CD4-positive, alpha-beta T cell treated with Interleukin-21 for 1 hour (primary cell): ENCODE results near the gene LCP1.

Experiments
- DNase-seq: peaks from one replicate; pipeline ENCODE4 v3.0.0-alpha.2; 2020

LCP1 gene

GRCh38 chr13:46094478-46094877 lies 87.5 kb downstream of the LCP1 start:
- no peak for DNase-seq

DNA sequence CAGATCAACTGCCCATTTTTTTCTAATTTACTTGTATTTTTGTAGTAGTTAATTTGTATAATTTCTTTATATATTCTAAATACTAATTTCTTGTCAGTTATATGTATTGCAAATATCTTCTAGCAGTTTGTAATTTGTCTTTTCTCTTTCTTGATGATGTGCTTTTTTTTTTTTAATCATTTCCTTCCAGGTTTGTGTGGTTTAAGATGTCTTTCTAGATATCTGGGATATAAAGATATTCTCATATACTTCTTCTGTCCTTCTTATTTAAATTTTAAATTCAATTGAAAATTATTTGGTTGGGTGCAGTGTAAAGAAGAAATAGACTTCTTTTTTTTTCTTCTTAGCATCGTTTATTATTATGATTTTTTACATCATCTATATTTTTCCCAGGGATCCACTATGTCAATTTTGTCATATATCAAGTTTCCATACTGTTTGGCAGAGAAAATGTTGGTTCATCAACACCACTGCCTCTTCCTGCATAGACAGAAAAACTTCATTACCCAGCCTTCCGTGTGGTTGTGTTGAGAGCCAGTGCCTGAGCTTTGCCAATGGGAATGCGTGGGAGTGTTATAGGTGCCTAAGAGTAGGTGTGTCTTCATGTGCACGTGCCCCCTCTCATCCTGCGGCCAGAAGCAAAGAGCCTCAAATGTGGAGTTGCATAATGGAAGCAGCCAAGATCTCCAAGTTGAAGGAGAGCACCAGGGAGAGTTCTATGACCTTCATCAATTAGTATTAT lies 93.0 kb downstream of the LCP1 start:
- no peak for DNase-seq

DNA sequence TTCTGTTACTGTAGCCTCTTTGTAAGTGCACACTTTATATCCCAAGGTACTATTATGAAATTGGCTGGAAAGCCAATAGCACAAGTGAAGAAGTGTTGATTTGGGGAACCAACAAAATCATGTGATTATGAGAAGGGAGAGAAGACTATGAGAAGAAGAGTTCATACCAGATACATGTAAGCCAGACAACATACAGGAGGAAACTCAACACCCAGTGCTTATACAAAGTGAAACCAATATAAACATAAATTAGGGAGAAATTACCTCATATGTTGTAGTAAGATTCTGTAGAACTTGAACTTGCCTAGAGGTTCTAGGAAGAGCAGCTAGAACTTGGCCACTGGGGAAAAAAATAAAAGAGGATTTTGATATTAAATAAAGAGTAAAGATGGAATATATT lies 94.5 kb downstream of the LCP1 start:
- DNase-seq = no peak

GRCh38 chr13:46086985-46087384 lies 95.0 kb downstream of the LCP1 start:
- DNase-seq = no peak

- no peak for DNase-seq
Observed at GRCh38 chr13:46086421-46086922, 95.5 kb downstream of the LCP1 start.

- DNase-seq = no peak
Observed at GRCh38 chr13:46085737-46086136, 96.2 kb downstream of the LCP1 start.

DNA sequence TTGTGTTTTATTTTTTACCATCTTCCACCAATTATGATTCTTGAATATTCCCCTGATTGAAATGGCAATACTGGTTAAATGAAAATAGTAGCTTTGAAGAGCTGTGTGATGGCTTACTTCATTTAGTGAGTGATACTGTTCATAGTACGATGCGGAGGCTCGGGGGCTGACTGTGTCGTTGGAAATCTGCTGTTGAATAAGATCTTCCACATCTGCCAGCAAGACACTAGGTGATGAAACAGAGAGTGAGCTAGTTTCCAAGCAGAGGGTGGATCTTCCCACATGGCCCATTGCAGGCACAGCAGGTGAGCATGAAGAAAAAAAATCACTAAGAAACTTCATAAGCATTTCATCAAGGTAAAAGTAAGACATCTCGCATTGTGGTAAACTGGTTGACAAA lies 99.7 kb downstream of the LCP1 start:
- DNase-seq = no peak

- DNase-seq = no peak
Observed at GRCh38 chr13:46079770-46080169, 102.2 kb downstream of the LCP1 start.

DNA sequence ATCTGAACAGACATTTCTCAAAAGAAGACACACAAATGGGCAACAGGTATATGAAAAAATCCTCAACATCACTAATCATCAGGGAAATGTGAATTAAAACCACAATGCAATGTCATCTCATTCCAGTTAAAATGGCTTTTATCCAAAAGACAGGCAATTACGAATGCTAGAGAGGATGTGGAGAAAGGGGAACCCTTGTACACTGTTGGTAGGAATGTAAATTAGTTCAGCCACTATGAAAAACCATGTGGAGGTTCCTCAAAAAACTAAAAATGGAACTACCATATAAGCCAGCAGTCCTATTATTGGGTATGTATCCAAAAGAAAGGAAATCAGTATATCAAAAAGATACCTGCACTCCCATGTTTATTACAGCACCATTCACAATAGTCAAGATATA lies 104.7 kb downstream of the LCP1 start:
- DNase-seq = no peak

DNA sequence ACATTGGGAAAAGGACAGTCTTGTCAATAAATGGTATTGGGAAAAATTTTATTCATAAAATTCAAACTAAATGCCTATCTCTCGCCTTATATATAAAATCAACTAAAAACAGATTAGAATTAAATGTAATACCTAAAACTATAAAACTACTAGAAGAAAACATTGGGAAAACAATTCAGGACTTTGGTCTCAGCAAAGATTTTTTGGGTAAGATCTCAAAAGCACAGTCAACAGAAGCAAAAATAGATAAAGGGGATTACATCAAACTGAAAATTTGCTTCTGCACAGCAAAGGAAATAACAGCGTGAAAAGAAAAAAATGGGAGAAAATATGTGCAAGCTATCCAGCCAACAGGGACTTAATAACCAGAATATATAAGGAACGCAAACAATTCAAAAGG lies 105.2 kb downstream of the LCP1 start:
- DNase-seq = no peak
